H1 (cell line): ENCODE results near the gene ANKMY2. TPM values are rescaled to one million over a fixed set of nuclear protein-coding genes. Genes with fewer than 3 reads are reported as not detected.

Source experiments
- CTCF ChIA-PET: fragments of 300-600 bp; sonication (Branson Sonifier 250); formaldehyde crosslinking; loops from one replicate; lab custom pipeline; 2021; ENCODE audit not compliant: partially characterized antibody; lab: Charles Lee
- POLR2A ChIA-PET: fragments of 300-600 bp; sonication (Branson Sonifier 250); formaldehyde crosslinking; loops from one replicate; lab custom pipeline; 2021; ENCODE audit warnings: inconsistent platforms; ENCODE audit not compliant: partially characterized antibody; lab: Charles Lee
- DNase-seq, 2 experiments: peaks; one replicate each; pipeline versions ENCODE4 v3.0.0 to v3.0.0-alpha.2; 2010 to 2022; ENCODE audit warnings: low spot score in 2 of 2, low read depth in 1 of 2, mixed read lengths in 1 of 2
- FAIRE-seq: peaks from 2 replicates; lab custom pipeline; 2011; peaks lifted over from hg19 to GRCh38; lab: Jason Lieb, UNC
- H2AFZ ChIP-seq: 2 replicates; pipeline ENCODE4 v1.8.1; 2012; ENCODE audit warnings: low read length, inconsistent platforms
- H2AK5ac ChIP-seq: 2 replicates; pipeline ENCODE4 v1.6.1; 2013; ENCODE audit warnings: low read depth, low read length
- H2BK120ac ChIP-seq: replicated peaks from 2 replicates; pipeline ENCODE3; 2013; ENCODE audit warnings: low read depth, low read length, inconsistent platforms
- H2BK12ac ChIP-seq: 2 replicates; pipeline ENCODE4 v1.6.1; 2013; ENCODE audit warnings: low read depth, low read length
- H2BK15ac ChIP-seq: 2 replicates; pipeline ENCODE4 v1.6.1; 2013; ENCODE audit warnings: low read length
- H2BK20ac ChIP-seq: 2 replicates; pipeline ENCODE4 v1.6.1; 2013; ENCODE audit warnings: low read length
- H2BK5ac ChIP-seq: 2 replicates; pipeline ENCODE4 v1.6.1; 2013; ENCODE audit warnings: low read depth, low read length
- H3K14ac ChIP-seq: 2 replicates; pipeline ENCODE4 v1.6.1; 2013; ENCODE audit warnings: inconsistent platforms; ENCODE audit not compliant: insufficient read length
- H3K18ac ChIP-seq: 2 replicates; pipeline ENCODE4 v1.6.1; 2013; ENCODE audit warnings: low read length; ENCODE audit errors: extremely low read depth
- H3K23ac ChIP-seq: 2 replicates; pipeline ENCODE4 v1.6.1; 2013; ENCODE audit warnings: inconsistent platforms; ENCODE audit not compliant: insufficient read length
- H3K23me2 ChIP-seq: 2 replicates; pipeline ENCODE4 v1.6.1; 2013; ENCODE audit warnings: low read depth, low read length
- H3K27ac ChIP-seq: 2 replicates; pipeline ENCODE4 v1.6.1; 2011; ENCODE audit warnings: low read depth, low read length, inconsistent platforms
- H3K27me3 ChIP-seq, 4 experiments: replicated peaks in 1 of 4; 1 replicate in 1 of 4; 2 replicates in 3 of 4; pipeline versions ENCODE4 v1.6.1 to v1.8.1; 2011 to 2013; ENCODE audit warnings: low read length in 3 of 4, mild to moderate bottlenecking in 3 of 4, inconsistent platforms in 2 of 4, mixed read lengths in 2 of 4, moderate library complexity in 1 of 4; ENCODE audit not compliant: control insufficient read depth in 3 of 4, insufficient read depth in 3 of 4; ENCODE audit errors: extremely low read depth in 1 of 4
- H3K36me3 ChIP-seq, 4 experiments: 2 replicates each; pipeline versions ENCODE4 v1.6.1 to v1.8.1; 2011 to 2013; ENCODE audit warnings: mild to moderate bottlenecking in 4 of 4, low read length in 3 of 4, moderate library complexity in 2 of 4, control low read depth in 1 of 4, inconsistent platforms in 1 of 4; ENCODE audit not compliant: insufficient read depth in 4 of 4, control insufficient read depth in 2 of 4
- H3K4ac ChIP-seq: replicated peaks from 2 replicates; pipeline ENCODE3; 2013; ENCODE audit warnings: low read length, low read depth, mixed read lengths, inconsistent platforms; ENCODE audit not compliant: insufficient read length
- H3K4me1 ChIP-seq, 4 experiments: replicated peaks in 1 of 4; 1 replicate in 1 of 4; 2 replicates in 3 of 4; pipeline versions ENCODE4 v1.6.1 to v1.8.1; 2011 to 2013; ENCODE audit warnings: low read length in 3 of 4, inconsistent platforms in 2 of 4, mixed read lengths in 1 of 4; ENCODE audit not compliant: insufficient read depth in 4 of 4, control insufficient read depth in 3 of 4
- H3K4me2 ChIP-seq, 2 experiments: 2 replicates each; pipeline versions ENCODE4 v1.6.1 to v1.8.1; 2011 to 2013; ENCODE audit warnings: low read depth in 2 of 2, low read length in 2 of 2, control low read depth in 1 of 2, inconsistent platforms in 1 of 2, mild to moderate bottlenecking in 1 of 2; ENCODE audit not compliant: insufficient read depth in 1 of 2
- H3K4me3 ChIP-seq, 4 experiments: fragments of 200-600, 300-600 bp in 1 of 4; sonication (generic), shearing (Covaris generic), sonication (Bioruptor Twin) in 1 of 4; 2 replicates each; pipeline versions ENCODE4 v1.5.1 to v1.8.1; 2011 to 2016; ENCODE audit warnings: low read length in 4 of 4, low read depth in 3 of 4, control low read depth in 2 of 4, inconsistent platforms in 2 of 4, mild to moderate bottlenecking in 2 of 4, mixed read lengths in 1 of 4, moderate library complexity in 1 of 4; ENCODE audit not compliant: insufficient read depth in 2 of 4; ENCODE audit errors: extremely low read depth in 1 of 4
- H3K56ac ChIP-seq: replicated peaks from 2 replicates; pipeline ENCODE3; 2013; ENCODE audit warnings: low read depth, mild to moderate bottlenecking, mixed read lengths, low read length, inconsistent platforms; ENCODE audit not compliant: insufficient read length
- H3K79me1 ChIP-seq: 2 replicates; pipeline ENCODE4 v1.6.1; 2013; ENCODE audit warnings: low read depth, low read length, control low read depth
- H3K79me2 ChIP-seq, 2 experiments: 2 replicates each; pipeline versions ENCODE4 v1.6.1 to v1.8.1; 2012 to 2013; ENCODE audit warnings: low read length in 2 of 2, mild to moderate bottlenecking in 2 of 2, inconsistent platforms in 1 of 2; ENCODE audit not compliant: insufficient read depth in 2 of 2, control insufficient read depth in 1 of 2
- H3K9ac ChIP-seq, 4 experiments: replicated peaks in 1 of 4; 1 replicate in 1 of 4; 2 replicates in 3 of 4; pipeline versions ENCODE4 v1.6.1 to v1.8.1; 2011 to 2013; ENCODE audit warnings: low read depth in 3 of 4, low read length in 3 of 4, control low read depth in 2 of 4, mild to moderate bottlenecking in 2 of 4, moderate library complexity in 2 of 4, inconsistent platforms in 1 of 4; ENCODE audit errors: extremely low read depth in 1 of 4
- H3K9me3 ChIP-seq, 2 experiments: 2 replicates each; pipeline versions ENCODE4 v1.6.1 to v1.8.1; 2012 to 2013; ENCODE audit warnings: mild to moderate bottlenecking in 2 of 2, moderate library complexity in 2 of 2, control low read depth in 1 of 2, inconsistent platforms in 1 of 2, low read depth in 1 of 2, low read length in 1 of 2, mixed read lengths in 1 of 2; ENCODE audit not compliant: insufficient read depth in 2 of 2
- H4K20me1 ChIP-seq, 2 experiments: replicated peaks in 1 of 2; 2 replicates each; pipeline versions ENCODE3 to v1.8.1; 2011 to 2013; ENCODE audit warnings: inconsistent platforms in 2 of 2, low read length in 2 of 2, mild to moderate bottlenecking in 1 of 2; ENCODE audit not compliant: insufficient read depth in 2 of 2, control insufficient read depth in 1 of 2
- H4K5ac ChIP-seq: 2 replicates; pipeline ENCODE4 v1.6.1; 2013; ENCODE audit warnings: low read length, low read depth, mixed read lengths, inconsistent platforms; ENCODE audit not compliant: insufficient read length
- H4K8ac ChIP-seq: 2 replicates; pipeline ENCODE4 v1.8.0; 2013; ENCODE audit warnings: mild to moderate bottlenecking, moderate library complexity, low read length, inconsistent platforms; ENCODE audit not compliant: insufficient read depth; ENCODE audit errors: extremely low read depth
- H4K91ac ChIP-seq: replicated peaks from 2 replicates; pipeline ENCODE3; 2013; ENCODE audit warnings: low read length, mixed read lengths, inconsistent platforms; ENCODE audit not compliant: insufficient read length
- BCL11A ChIP-seq, 2 experiments: IDR thresholded peaks; one replicate each; pipeline ENCODE4 v1.6.1; 2011; ENCODE audit warnings: low read depth in 2 of 2, low read length in 2 of 2, mild to moderate bottlenecking in 2 of 2
- E2F6 ChIP-seq: IDR thresholded peaks from 2 replicates; pipeline ENCODE4 v1.6.1; 2012; ENCODE audit warnings: inconsistent platforms
- EZH2 ChIP-seq: fragments of 200-600 bp; sonication (generic); IDR thresholded peaks from 2 replicates; pipeline ENCODE4 v1.7.1; 2012; ENCODE audit warnings: low read depth, mild to moderate bottlenecking, moderate library complexity, low read length, inconsistent platforms; ENCODE audit not compliant: severe bottlenecking
- JUN ChIP-seq: IDR thresholded peaks from 2 replicates; pipeline ENCODE4 v1.6.1; 2011; ENCODE audit warnings: low read depth, mild to moderate bottlenecking, improper control_type of control experiment, low read length
- KDM1A ChIP-seq: fragments of 200-600, 300-600 bp; sonication (generic); IDR thresholded peaks from 2 replicates; pipeline ENCODE4 v1.7.1; 2016; ENCODE audit warnings: mild to moderate bottlenecking, low read length, borderline replicate concordance
- POU5F1 ChIP-seq: IDR thresholded peaks from 2 replicates; pipeline ENCODE4 v1.6.1; 2011; ENCODE audit warnings: low read depth, mild to moderate bottlenecking, low read length, moderate library complexity
- RBBP5 ChIP-seq: IDR thresholded peaks from 2 replicates; pipeline ENCODE4 v1.7.1; 2012; ENCODE audit warnings: low read depth, mild to moderate bottlenecking, inconsistent platforms, low read length, moderate library complexity, borderline replicate concordance
- SP1 ChIP-seq: IDR thresholded peaks from 2 replicates; pipeline ENCODE4 v1.6.1; 2011; ENCODE audit warnings: low read depth, low read length
- SP4 ChIP-seq: IDR thresholded peaks from 2 replicates; pipeline ENCODE4 v1.6.1; 2012; ENCODE audit warnings: low read length, inconsistent platforms
- SUZ12 ChIP-seq: fragments of 200-600 bp; sonication (generic); IDR thresholded peaks from 2 replicates; pipeline ENCODE4 v1.6.1; 2012; ENCODE audit warnings: mild to moderate bottlenecking, inconsistent platforms, low read length, moderate library complexity, mixed read lengths
- YY1 ChIP-seq: IDR thresholded peaks from 2 replicates; pipeline ENCODE4 v1.6.1; 2011; ENCODE audit warnings: low read depth, mild to moderate bottlenecking, low read length
- whole genome bisulfite sequencing, 2 experiments: shearing (Covaris generic) in 1 of 2; methylation state at CpG; one replicate each; pipeline versions ENCODE4 v1.1.6 to v1.1.7; 2013 to 2015; ENCODE audit warnings: low lambda C conversion rate in 2 of 2, mixed read lengths in 2 of 2, inconsistent platforms in 1 of 2, low coverage in 1 of 2, missing lambda C conversion rate in 1 of 2; ENCODE audit not compliant: insufficient replicate concordance in 2 of 2, insufficient coverage in 1 of 2, insufficient read length in 1 of 2; ENCODE audit errors: extremely low coverage in 1 of 2, missing lambda C conversion rate in 1 of 2; 5-methylcytosine and 5-hydroxymethylcytosine counted together
- polyA plus RNA-seq, 7 experiments: library from polyadenylated mRNA; depleted of rRNA in 3 of 7; stranded (reverse) in 5 of 7; unstranded in 2 of 7; fragments of >200 nt in 5 of 7; fragments of 200-250 nt in 2 of 7; gene quantifications; 1 replicate in 5 of 7; 2 replicates in 1 of 7; 4 replicates in 1 of 7; pipeline versions ENCODE4 v1.2.1 to v1.2.3, GENCODE V29; 2011 to 2013; ENCODE audit warnings: missing spikeins in 2 of 7, mixed read lengths in 2 of 7
- total RNA-seq: library from RNA; stranded (reverse); fragmentation: NEBNext Ultra II Directional; extraction: Animal tissue kit (Norgen Biotek cat#: 25700); gene quantifications from 2 replicates; pipeline ENCODE4 v1.2.1, GENCODE V29; 2021
- TF ChIP-seq, protein P1 (sequence below): IDR thresholded peaks from 2 replicates; pipeline ENCODE4 v1.6.1; 2012; ENCODE audit warnings: low read length, inconsistent platforms

The ANKMY2 gene
- total and polyA plus RNA-seq, 2 of the 8 experiments (the other 6 are each of a cell fraction or from before 2014, with no cell fraction given): 5.2 to 9.3 TPM

GRCh38 chr7:16677978-16678494 lies 32.5 kb upstream of the ANKMY2 start:
- H4K91ac ChIP-seq: no peak overlapping the region
- H3K27me3 ChIP-seq: no peaks in the 10 kb centered on the region
- H2BK5ac ChIP-seq: no peak overlapping the region
- H3K4me1 ChIP-seq: peaks cover 0 to 3% (median 0%) of the 10 kb centered on the region in 4 experiments; a peak in 1 of 7 replicates
- H3K79me1 ChIP-seq: 0 out of 2 replicates have a peak, but pooled peaks cover 2% of the 10 kb centered on the region
- H3K9me3 ChIP-seq: no peaks in the 10 kb centered on the region
- H2BK12ac ChIP-seq: no peak overlapping the region
- H2AFZ ChIP-seq: no peak overlapping the region
- TF ChIP-seq KDM1A (no peak), EZH2 (no peak), BCL11A (IDR thresholded peaks at IDR 0.05; ENCODE audit: low read depth in 2 of 2, low read length in 2 of 2) (no peak), SP1 (no peak), YY1 (no peak), SUZ12 (no peak), JUN (no peak), SP4 (no peak), RBBP5 (no peak), E2F6 (no peak), POU5F1 (no peak)
- TF ChIP-seq, protein P1, sequence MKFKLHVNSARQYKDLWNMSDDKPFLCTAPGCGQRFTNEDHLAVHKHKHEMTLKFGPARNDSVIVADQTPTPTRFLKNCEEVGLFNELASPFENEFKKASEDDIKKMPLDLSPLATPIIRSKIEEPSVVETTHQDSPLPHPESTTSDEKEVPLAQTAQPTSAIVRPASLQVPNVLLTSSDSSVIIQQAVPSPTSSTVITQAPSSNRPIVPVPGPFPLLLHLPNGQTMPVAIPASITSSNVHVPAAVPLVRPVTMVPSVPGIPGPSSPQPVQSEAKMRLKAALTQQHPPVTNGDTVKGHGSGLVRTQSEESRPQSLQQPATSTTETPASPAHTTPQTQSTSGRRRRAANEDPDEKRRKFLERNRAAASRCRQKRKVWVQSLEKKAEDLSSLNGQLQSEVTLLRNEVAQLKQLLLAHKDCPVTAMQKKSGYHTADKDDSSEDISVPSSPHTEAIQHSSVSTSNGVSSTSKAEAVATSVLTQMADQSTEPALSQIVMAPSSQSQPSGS: no peak
- TF ChIP-seq, all 59 proteins: peak for 0
- Histone ChIP-seq H3K4ac (no peak overlapping the region), H3K4me2 (no peak overlapping the region), H3K9ac (no peak overlapping the region), H2BK120ac (no peak overlapping the region), H3K36me3 (peaks cover 0 to 37% (median 16%) of the 10 kb centered on the region in 4 experiments; a peak in 6 of 8 replicates), H3K18ac (no peak overlapping the region), H3K14ac (no peak overlapping the region), H3K79me2 (no peaks in the 10 kb centered on the region), H3K23me2 (no peaks in the 10 kb centered on the region), H3K23ac (no peak overlapping the region), H4K5ac (no peak overlapping the region), H2BK20ac (no peak overlapping the region), H2AK5ac (no peak overlapping the region), H2BK15ac (no peak overlapping the region), H3K56ac (no peak overlapping the region), H3K27ac (no peak overlapping the region), H3K4me3 (no peak overlapping the region), H4K20me1 (peaks cover 1 to 2% of the 10 kb centered on the region in 2 experiments), H4K8ac (no peak overlapping the region)
- no peak for FAIRE-seq
- WGBS, 2 experiments: 90% methylated on average over 12 of the region's 12 CpGs; no CpG with 5 or more reads in 1 of the 2 experiments
- ChIA-PET CTCF (interaction anchor here (1.0 to 1.6 kb wide), 2 partner anchors 17 to 599 kb away, joined by 3 to 4 read pairs; no protein-coding TSS in a partner anchor), POLR2A (no interaction called here)
- no peak for DNase-seq
